Ammon's horn (tissue), 1 donor: ENCODE data around the gene ASNSD1.
"Not testable (repeated sequence)": the region's sequence is repeated elsewhere in the genome, so short reads cannot be mapped to it uniquely, and the experiment has no call there.

Experiments
- DNase-seq: peaks from one replicate; pipeline ENCODE4 v3.0.0-alpha.2; 2016; ENCODE audit warnings: low spot score

ASNSD1 gene

GRCh38 chr2:189685540-189686229 lies 24.4 kb downstream of the ASNSD1 start:
- no peak for DNase-seq

- not testable (repeated sequence) for DNase-seq
Measured at GRCh38 chr2:189687796-189688195, 26.5 kb downstream of the ASNSD1 start.

- no peak for DNase-seq
Measured at GRCh38 chr2:189696223-189696622, 35.0 kb downstream of the ASNSD1 start.

- DNase-seq: peak; percentile 36
Measured at GRCh38 chr2:189698020-189698887, 37.0 kb downstream of the ASNSD1 start.

DNA sequence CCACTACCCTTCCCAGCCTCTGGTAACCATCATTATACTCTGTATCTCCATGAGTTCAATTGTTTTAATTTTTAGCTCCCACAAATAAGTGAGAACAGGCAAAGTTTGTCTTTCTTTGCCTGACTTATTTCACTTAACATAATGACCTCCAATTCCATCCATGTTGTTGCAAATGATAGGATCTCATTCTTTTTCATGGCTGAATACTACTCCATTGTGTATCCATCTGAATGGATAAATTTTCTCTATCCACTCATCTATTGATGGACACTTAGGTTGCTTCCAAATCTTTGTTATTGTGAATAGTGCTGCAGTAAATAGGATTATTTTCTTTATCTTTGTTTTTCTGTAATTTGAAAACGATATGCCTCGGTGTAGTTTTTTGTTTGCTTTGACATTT lies 39.4 kb downstream of the ASNSD1 start:
- no peak for DNase-seq

DNA sequence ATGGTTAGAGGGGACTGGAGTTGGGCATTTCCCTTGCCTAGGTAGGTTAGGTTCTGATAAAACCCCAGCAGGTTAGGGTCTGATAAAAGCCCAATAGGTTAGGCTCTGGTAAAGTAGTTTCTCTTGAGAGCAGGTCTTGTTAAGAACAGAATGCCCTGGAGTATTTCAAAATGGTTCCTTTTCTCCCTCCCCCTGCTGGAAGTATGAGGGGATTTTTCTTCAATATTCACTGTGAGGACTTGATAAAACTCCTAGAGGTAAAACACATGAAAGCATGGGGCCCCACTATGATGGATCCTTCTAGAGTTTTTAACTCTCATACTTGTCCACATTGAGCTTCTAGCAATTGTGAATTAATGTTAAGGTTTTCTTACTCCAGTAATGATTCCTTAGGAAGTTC lies 40.8 kb downstream of the ASNSD1 start:
- DNase-seq: no peak

DNA sequence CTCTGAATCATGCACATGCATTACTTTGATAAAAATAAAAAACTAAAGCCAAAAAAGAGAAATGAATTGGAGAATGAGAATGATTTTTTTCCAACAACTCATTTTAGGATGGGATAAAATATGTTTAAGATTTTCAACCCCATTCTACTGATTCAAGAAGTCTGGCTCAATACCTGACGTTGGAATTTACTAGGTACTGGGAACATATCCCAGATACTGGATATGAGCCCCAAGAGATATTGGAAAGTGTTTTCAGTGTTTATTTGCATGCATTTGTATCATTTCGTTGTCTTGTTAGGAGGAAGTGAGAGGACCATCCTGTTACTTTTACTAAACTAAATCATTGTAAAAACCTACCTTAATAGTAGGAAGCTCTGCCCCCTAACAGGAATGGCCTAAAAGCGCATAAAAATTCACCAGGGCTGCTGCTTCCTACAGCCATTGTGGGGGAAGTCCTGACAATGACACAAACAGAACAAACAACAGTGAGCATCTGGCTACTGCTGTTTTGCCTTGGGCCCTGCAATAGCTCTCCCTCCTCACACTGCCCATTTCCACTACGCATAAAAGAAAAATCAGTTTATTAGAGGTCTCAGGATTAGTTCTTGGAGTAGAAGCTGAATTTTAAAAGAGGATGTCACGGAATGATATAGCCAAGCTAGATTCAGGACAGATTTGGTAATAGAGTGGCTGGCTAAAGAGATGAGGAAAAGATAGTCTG lies 48.4 kb downstream of the ASNSD1 start:
- peak; percentile 10 for DNase-seq

- DNase-seq: not testable (repeated sequence)
Measured at GRCh38 chr2:189717593-189717992, 56.3 kb downstream of the ASNSD1 start.

DNA sequence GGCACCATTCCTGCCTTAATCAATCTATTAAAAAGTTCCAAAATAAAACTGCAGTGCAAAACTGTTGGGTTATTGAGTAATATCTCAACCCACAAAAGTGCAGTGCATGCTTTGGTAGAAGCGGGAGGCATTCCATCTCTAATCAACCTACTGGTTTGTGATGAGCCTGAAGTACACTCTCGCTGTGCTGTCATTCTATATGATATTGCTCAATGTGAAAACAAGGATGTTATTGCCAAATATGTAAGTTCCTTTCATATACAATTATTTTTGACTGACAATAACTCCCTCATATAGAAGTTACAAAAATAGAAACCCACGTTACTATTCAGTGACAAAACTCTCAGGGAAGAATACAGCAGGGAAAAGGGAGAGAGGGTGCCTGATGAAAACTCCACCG lies 58.3 kb downstream of the ASNSD1 start:
- no peak for DNase-seq
